ENCODE data around the gene GSG1L. TPM values are rescaled to one million over a fixed set of nuclear protein-coding genes. Genes with fewer than 3 reads are reported as not detected.

GSG1L gene
- total and polyA plus RNA-seq, 2 of the 13 experiments (the other 11 are each of a cell fraction or from before 2014, with no cell fraction given), result not detected

DNA sequence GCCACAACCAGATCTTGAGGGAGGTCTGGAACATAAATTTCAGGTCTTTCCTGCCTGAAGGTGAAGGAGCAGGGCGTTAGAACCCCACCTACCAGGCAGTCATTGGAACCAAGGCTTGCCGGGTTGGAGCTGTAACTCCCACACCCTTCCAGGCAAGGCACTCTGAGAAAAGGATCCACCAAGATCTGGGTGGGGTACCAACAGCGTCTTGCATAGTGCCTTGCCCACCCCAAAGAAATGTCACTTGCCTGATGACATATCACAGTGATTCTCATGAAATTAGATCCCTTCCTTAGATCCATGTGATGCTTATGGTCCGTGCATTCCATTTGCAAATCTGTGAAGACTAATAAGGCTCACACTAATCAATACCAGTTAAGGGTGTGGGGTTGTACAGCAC is 312.3 kb downstream of the GSG1L start (continued):
- TF ChIP-seq, protein P1, sequence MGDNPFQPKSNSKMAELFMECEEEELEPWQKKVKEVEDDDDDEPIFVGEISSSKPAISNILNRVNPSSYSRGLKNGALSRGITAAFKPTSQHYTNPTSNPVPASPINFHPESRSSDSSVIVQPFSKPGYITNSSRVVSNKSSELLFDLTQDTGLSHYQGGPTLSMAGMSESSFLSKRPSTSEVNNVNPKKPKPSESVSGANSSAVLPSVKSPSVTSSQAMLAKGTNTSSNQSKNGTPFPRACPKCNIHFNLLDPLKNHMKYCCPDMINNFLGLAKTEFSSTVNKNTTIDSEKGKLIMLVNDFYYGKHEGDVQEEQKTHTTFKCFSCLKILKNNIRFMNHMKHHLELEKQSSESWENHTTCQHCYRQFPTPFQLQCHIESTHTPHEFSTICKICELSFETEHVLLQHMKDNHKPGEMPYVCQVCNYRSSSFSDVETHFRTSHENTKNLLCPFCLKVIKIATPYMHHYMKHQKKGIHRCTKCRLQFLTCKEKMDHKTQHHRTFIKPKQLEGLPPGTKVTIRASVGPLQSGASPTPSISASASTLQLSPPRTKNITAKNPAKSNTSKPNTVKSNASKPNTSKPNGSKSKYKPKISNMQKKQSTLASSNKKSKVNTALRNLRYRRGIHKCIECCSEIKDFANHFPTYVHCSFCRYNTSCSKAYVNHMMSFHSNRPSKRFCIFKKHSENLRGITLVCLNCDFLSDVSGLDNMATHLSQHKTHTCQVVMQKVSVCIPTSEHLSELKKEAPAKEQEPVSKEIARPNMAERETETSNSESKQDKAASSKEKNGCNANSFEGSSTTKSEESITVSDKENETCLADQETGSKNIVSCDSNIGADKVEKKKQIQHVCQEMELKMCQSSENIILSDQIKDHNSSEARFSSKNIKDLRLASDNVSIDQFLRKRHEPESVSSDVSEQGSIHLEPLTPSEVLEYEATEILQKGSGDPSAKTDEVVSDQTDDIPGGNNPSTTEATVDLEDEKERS (CRISPR knock-in tag; IDR thresholded peaks at IDR 0.05), result no peak
- TF ChIP-seq PAF1 (CRISPR knock-in tag; IDR thresholded peaks at IDR 0.05) (no peak), ZNF224 (CRISPR knock-in tag; IDR thresholded peaks at IDR 0.05) (no peak), ATF7-NPFF (CRISPR knock-in tag; IDR thresholded peaks at IDR 0.05; ENCODE audit: low read depth) (no peak), ZNF747 (CRISPR knock-in tag; IDR thresholded peaks at IDR 0.05; ENCODE audit: borderline replicate concordance) (no peak), TP53 (CRISPR knock-in tag; conservative IDR thresholded peaks at IDR 0.05) (no peak), FOXK2 (IDR thresholded peaks at IDR 0.05) (no peak)

DNA sequence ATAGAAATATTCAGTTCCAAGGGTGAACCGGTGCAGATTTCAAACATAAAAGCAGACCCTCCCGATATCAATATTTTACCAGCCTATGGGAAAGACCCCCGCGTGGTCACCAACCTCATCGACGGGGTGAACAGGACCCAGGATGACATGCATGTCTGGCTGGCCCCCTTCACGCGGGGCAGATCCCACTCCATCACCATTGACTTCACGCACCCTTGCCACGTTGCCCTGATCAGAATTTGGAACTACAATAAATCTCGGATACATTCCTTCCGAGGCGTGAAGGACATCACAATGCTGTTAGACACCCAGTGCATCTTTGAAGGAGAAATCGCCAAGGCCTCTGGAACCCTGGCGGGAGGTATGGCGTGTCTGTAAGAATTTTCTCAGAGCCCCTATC is 313.6 kb downstream of the GSG1L start:
- CTCF ChIA-PET (ENCODE audit: low intra/inter-chr PET ratio, low total read pairs), result no interaction called here
- Histone ChIP-seq H3K36me3 (replicated peaks in 1 of 2; ENCODE audit: control insufficient read depth in 1 of 2, insufficient read depth in 2 of 2, low read length in 2 of 2) (no peaks in the 10 kb centered on the region; a peak in 1 of 5 replicates), H3K9ac (ENCODE audit: insufficient read depth, low read depth, low read length) (no peak overlapping the region), H3K9me3 (ENCODE audit: low read length) (no peaks in the 10 kb centered on the region), H3K4me2 (ENCODE audit: low read depth, low read length) (no peak overlapping the region), H3K4me1 (ENCODE audit: insufficient read depth, low read length) (no peaks in the 10 kb centered on the region), H4K20me1 (ENCODE audit: insufficient read depth, low read length) (no peaks in the 10 kb centered on the region), H3K27ac (ENCODE audit: extremely low read length, insufficient read depth, low read length) (no peak overlapping the region), H3K27me3 (ENCODE audit: control insufficient read depth in 1 of 2, insufficient read depth in 2 of 2, low read length in 2 of 2) (no peaks in the 10 kb centered on the region), H3K79me2 (ENCODE audit: insufficient read depth, low read length) (no peaks in the 10 kb centered on the region), H3K4me3 (replicated peaks in 1 of 3; ENCODE audit: insufficient read depth in 1 of 3, low read depth in 2 of 3, low read length in 3 of 3) (no peak overlapping the region), H2AFZ (ENCODE audit: low read length) (no peak overlapping the region)
- in situ Hi-C loops (cut with HindIII; ENCODE audit: extremely low pct_ligation_motif_present, low pct_unique_long_range_greater_than_20kb) (no loop called here), intact Hi-C loops (cut with micrococcal nuclease; ENCODE audit: unreplicated experiment) (no loop called here)
- TF ChIP-seq ZNF292 (CRISPR knock-in tag; IDR thresholded peaks at IDR 0.05; ENCODE audit: borderline replicate concordance, low read depth) (no peak), HOXA5 (CRISPR knock-in tag; IDR thresholded peaks at IDR 0.05) (no peak), KDM5A (IDR thresholded peaks at IDR 0.05; ENCODE audit: borderline replicate concordance, low read length) (no peak), SAFB2 (CRISPR knock-in tag; IDR thresholded peaks at IDR 0.05; ENCODE audit: borderline replicate concordance, low read depth) (no peak), SKI (IDR thresholded peaks at IDR 0.05; ENCODE audit: partially characterized antibody) (no peak)
- TF ChIP-seq, protein P2, sequence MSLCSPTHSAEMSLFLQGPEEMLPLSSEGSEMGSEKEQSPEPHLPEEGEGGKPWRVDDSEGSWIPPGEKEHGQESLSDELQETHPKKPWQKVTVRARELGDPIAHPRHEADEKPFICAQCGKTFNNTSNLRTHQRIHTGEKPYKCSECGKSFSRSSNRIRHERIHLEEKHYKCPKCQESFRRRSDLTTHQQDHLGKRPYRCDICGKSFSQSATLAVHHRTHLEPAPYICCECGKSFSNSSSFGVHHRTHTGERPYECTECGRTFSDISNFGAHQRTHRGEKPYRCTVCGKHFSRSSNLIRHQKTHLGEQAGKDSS (CRISPR knock-in tag; IDR thresholded peaks at IDR 0.05; ENCODE audit: borderline replicate concordance, low read depth), result no peak
- TF ChIP-seq, protein P3, sequence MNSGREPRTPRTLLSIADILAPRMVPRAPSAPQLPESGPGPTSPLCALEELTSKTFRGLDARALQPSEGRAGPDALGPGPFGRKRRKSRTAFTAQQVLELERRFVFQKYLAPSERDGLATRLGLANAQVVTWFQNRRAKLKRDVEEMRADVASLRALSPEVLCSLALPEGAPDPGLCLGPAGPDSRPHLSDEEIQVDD (CRISPR knock-in tag; IDR thresholded peaks at IDR 0.05; ENCODE audit: borderline replicate concordance), result no peak
- no peak for DNase-seq (ENCODE audit: low spot score)
- no peak for FAIRE-seq
- 97% methylated on average over 16 of the region's 16 CpGs for WGBS (ENCODE audit: low lambda C conversion rate)
- ATAC-seq, result no peak
- POLR2A ChIA-PET, result no interaction called here
- BruUV-seq (replicated peaks), result no TSS peak

Data from HepG2 (cell line).